ENCODE results near the gene GGTLC2.
"Not testable (repeated sequence)": the region's sequence is repeated elsewhere in the genome, so short reads cannot be mapped to it uniquely, and the experiment has no call there.

DNA sequence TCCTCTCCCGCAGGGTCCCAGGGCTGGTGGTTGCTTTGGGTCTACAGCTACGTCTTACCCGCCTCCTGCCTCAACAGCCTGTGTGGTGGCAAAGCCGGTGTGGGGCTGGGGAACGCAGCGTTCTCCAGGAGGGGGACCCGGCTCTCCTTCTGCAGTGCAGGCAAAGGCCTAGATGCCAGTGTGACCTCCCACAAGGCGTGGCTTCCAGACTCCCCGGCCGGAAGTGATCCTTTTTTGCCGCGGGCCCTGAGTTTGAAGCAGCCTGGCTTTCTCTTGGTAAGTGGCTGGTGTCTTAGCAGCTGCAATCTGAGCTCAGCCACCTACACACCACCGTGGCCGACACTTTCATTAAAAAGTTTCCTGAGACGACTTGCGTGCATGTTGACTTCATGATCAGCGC lies 6.1 kb upstream of the GGTLC2 start:
- TF ChIP-seq, protein P1, sequence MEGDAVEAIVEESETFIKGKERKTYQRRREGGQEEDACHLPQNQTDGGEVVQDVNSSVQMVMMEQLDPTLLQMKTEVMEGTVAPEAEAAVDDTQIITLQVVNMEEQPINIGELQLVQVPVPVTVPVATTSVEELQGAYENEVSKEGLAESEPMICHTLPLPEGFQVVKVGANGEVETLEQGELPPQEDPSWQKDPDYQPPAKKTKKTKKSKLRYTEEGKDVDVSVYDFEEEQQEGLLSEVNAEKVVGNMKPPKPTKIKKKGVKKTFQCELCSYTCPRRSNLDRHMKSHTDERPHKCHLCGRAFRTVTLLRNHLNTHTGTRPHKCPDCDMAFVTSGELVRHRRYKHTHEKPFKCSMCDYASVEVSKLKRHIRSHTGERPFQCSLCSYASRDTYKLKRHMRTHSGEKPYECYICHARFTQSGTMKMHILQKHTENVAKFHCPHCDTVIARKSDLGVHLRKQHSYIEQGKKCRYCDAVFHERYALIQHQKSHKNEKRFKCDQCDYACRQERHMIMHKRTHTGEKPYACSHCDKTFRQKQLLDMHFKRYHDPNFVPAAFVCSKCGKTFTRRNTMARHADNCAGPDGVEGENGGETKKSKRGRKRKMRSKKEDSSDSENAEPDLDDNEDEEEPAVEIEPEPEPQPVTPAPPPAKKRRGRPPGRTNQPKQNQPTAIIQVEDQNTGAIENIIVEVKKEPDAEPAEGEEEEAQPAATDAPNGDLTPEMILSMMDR (IDR thresholded peaks at IDR 0.05): not testable (repeated sequence)
- TF ChIP-seq TCF7L2 (IDR thresholded peaks at IDR 0.05; ENCODE audit: low read depth, low read length); SIN3A (IDR thresholded peaks at IDR 0.05; ENCODE audit: borderline replicate concordance, insufficient read depth, low read depth, low read length); POLR2AphosphoS5 (IDR thresholded peaks at IDR 0.05; ENCODE audit: low read depth, low read length): not testable (repeated sequence)

All from Panc1 (cell line).